B cell (primary cell): Measurements from ENCODE around the gene MARCHF3. TPM values are rescaled to one million over a fixed set of nuclear protein-coding genes. Genes with fewer than 3 reads are reported as not detected.

ENCODE experiments used
- ATAC-seq: fragments of 200-7000 bp; cut with Tn5 transposase; one replicate; pipeline ENCODE4 v1.10.0; 2021; ENCODE audit warnings: low read depth, mild to moderate bottlenecking, moderate number of reproducible peaks, moderate library complexity
- CTCF ChIA-PET: fragments of 350-600 bp; sonication (Branson Sonifier 250); formaldehyde crosslinking; loops from one replicate; lab custom pipeline; 2021; ENCODE audit warnings: antibody characterized with exemption, inconsistent platforms; lab: Charles Lee
- POLR2A ChIA-PET: fragments of 350-600 bp; sonication (Branson Sonifier 250); formaldehyde crosslinking; loops from one replicate; lab custom pipeline; 2021; ENCODE audit warnings: antibody characterized with exemption; lab: Charles Lee
- DNase-seq: peaks from one replicate; pipeline ENCODE4 v3.0.0; 2013
- H2AFZ ChIP-seq: 2 replicates; pipeline ENCODE4 v1.6.1; 2012; ENCODE audit warnings: mild to moderate bottlenecking, low read depth, low read length; ENCODE audit not compliant: insufficient read depth, poor library complexity, severe bottlenecking
- H3K27ac ChIP-seq, 2 donors: 1 replicate in 1 of 2; 2 replicates in 1 of 2; pipeline ENCODE4 v1.5.1; 2012 to 2013; ENCODE audit warnings: low read length in 2 of 2, mild to moderate bottlenecking in 2 of 2, moderate library complexity in 1 of 2
- H3K27me3 ChIP-seq, 4 experiments: fragments of 200-600 bp in 1 of 4; sonication (generic) in 1 of 4; replicated peaks in 1 of 4; 1 replicate in 2 of 4; 2 replicates in 2 of 4; pipeline versions ENCODE4 v1.6.1 to v1.7.0; 2013 to 2016; ENCODE audit warnings: low read length in 3 of 4, mild to moderate bottlenecking in 2 of 4, mixed read lengths in 1 of 4, moderate library complexity in 1 of 4; ENCODE audit not compliant: insufficient read depth in 4 of 4, control insufficient read depth in 3 of 4; ENCODE audit errors: control extremely low read depth in 1 of 4
- H3K36me3 ChIP-seq, 2 experiments: replicated peaks in 1 of 2; 1 replicate in 1 of 2; 2 replicates in 1 of 2; pipeline versions ENCODE4 v1.6.1 to v1.7.1; 2013; ENCODE audit warnings: low read length in 1 of 2; ENCODE audit not compliant: insufficient read depth in 2 of 2, control insufficient read depth in 1 of 2; ENCODE audit errors: control extremely low read depth in 1 of 2, extremely low read depth in 1 of 2
- H3K4me1 ChIP-seq, 2 donors: fragments of 200-600 bp in 1 of 2; sonication (generic) in 1 of 2; 1 replicate in 1 of 2; 2 replicates in 1 of 2; pipeline versions ENCODE4 v1.5.1 to v1.6.1; 2013 to 2017; ENCODE audit warnings: low read length in 2 of 2; ENCODE audit not compliant: control insufficient read depth in 2 of 2, insufficient read depth in 2 of 2
- H3K4me2 ChIP-seq: replicated peaks from 2 replicates; pipeline ENCODE3; 2012; ENCODE audit warnings: mild to moderate bottlenecking, low read depth, low read length; ENCODE audit not compliant: poor library complexity, severe bottlenecking
- H3K4me3 ChIP-seq, 5 experiments: fragments of 200-600 bp in 1 of 5; sonication (generic) in 1 of 5; 1 replicate in 3 of 5; 2 replicates in 2 of 5; pipeline versions ENCODE4 v1.5.1 to v1.7.0; 2011 to 2016; ENCODE audit warnings: low read length in 4 of 5, mild to moderate bottlenecking in 4 of 5, low read depth in 2 of 5, control low read depth in 1 of 5, moderate library complexity in 1 of 5; ENCODE audit not compliant: insufficient read depth in 1 of 5; ENCODE audit errors: control extremely low read depth in 1 of 5, extremely low read depth in 1 of 5
- H3K79me2 ChIP-seq: fragments of 200-600 bp; sonication (generic); one replicate; pipeline ENCODE4 v1.6.0; 2016; ENCODE audit warnings: low read length; ENCODE audit not compliant: control insufficient read depth, insufficient read depth
- H3K9ac ChIP-seq: fragments of 200-600 bp; sonication (generic); 2 replicates; pipeline ENCODE4 v1.6.1; 2017; ENCODE audit warnings: mild to moderate bottlenecking, low read length, moderate library complexity
- H3K9me3 ChIP-seq, 3 donors: one replicate each; pipeline versions ENCODE4 v1.6.1 to v1.7.1; 2013; ENCODE audit warnings: low read length in 2 of 3; ENCODE audit not compliant: control insufficient read depth in 2 of 3, insufficient read depth in 1 of 3; ENCODE audit errors: control extremely low read depth in 1 of 3
- H4K20me1 ChIP-seq: 2 replicates; pipeline ENCODE4 v1.6.0; 2012; ENCODE audit warnings: mild to moderate bottlenecking, low read length; ENCODE audit not compliant: insufficient read depth, control insufficient read depth, poor library complexity, severe bottlenecking
- H3K27ac Mint-ChIP-seq: one replicate; pipeline ENCODE4 v1.8.0; 2021; ENCODE audit warnings: mixed read lengths
- H3K27me3 Mint-ChIP-seq: one replicate; pipeline ENCODE4 v1.8.0; 2021; ENCODE audit warnings: mixed read lengths
- H3K4me1 Mint-ChIP-seq: one replicate; pipeline ENCODE4 v1.8.0; 2021; ENCODE audit warnings: mixed read lengths
- H3K4me3 Mint-ChIP-seq: one replicate; pipeline ENCODE4 v1.8.0; 2021; ENCODE audit warnings: mixed read lengths
- H3K9me3 Mint-ChIP-seq: one replicate; pipeline ENCODE4 v1.8.0; 2022; ENCODE audit warnings: mixed read lengths; ENCODE audit not compliant: insufficient read depth
- EZH2 ChIP-seq: IDR thresholded peaks from 2 replicates; pipeline ENCODE4 v1.6.1; 2012; ENCODE audit warnings: borderline replicate concordance, low read depth, mild to moderate bottlenecking, moderate library complexity, low read length; ENCODE audit not compliant: insufficient read depth, poor library complexity, severe bottlenecking
- WGBS: methylation state at CpG from one replicate; pipeline ENCODE4 v1.1.5; 2013; ENCODE audit warnings: missing lambda C conversion rate; ENCODE audit not compliant: insufficient coverage; 5-methylcytosine and 5-hydroxymethylcytosine counted together
- intact Hi-C: fragments of 100-400 bp; cut with micrococcal nuclease; formaldehyde crosslinking; loops from one replicate; pipeline ENCODE4 v1.10.0; 2022
- polyA plus RNA-seq: library from polyadenylated mRNA; depleted of rRNA; stranded (reverse); fragments of >200 nt; gene quantifications from 2 replicates; pipeline ENCODE4 v1.2.3, GENCODE V29; 2012
- total RNA-seq, 2 donors: library from RNA; stranded (reverse); fragments of 120-200 nt in 1 of 2; gene quantifications; 1 replicate in 1 of 2; 2 replicates in 1 of 2; pipeline versions ENCODE4 v1.2.3 to v1.2.4, GENCODE V29; 2013 to 2022
- TF ChIP-seq, protein P1 (sequence below): fragments of 200-600 bp; IDR thresholded peaks from one replicate; pipeline ENCODE4 v1.8.0; 2022; ENCODE audit warnings: antibody characterized with exemption, mild to moderate bottlenecking

Gene MARCHF3
- total and polyA plus RNA-seq, 2 donors (not counting 1 experiment from before 2014, with no cell fraction given) = 31.6 to 35.0 TPM

DNA sequence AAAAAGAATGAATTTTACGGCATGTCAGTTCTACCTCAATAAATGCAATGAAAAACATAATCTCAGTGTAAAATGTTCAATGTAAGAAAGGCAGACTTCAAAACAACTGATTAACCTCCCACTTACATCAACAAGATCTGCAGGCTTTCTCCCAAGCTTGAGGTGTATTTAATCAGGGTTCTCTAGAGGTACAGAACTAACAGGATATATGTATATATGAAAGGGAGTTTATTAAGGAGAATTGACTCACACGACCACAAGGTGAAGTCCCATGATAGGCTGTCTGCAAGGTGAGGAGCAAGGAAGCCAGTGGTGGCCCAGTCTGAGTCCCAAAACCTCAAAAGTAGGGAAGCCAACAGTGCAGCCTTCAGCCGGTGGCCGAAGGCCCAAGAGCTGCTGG is 35.9 kb downstream of the MARCHF3 start:
- no peak overlapping the region for H3K9ac ChIP-seq
- H3K27ac ChIP-seq = no peak overlapping the region
- H3K27ac Mint-ChIP-seq = peak overlapping the region; percentile 4
- H3K27me3 Mint-ChIP-seq = no peaks in the 10 kb centered on the region
- H3K4me1 Mint-ChIP-seq = peaks cover 82% of the 10 kb centered on the region
- H3K4me3 ChIP-seq = no peak overlapping the region
- ChIA-PET POLR2A (interaction anchor here (1.8 kb wide), 1 partner anchor 35 kb away, joined by 4 read pairs; no protein-coding TSS in a partner anchor), CTCF (no interaction called here)
- no peak for ATAC-seq
- peaks cover 2% of the 10 kb centered on the region for H3K9me3 Mint-ChIP-seq
- H3K4me1 ChIP-seq = peaks cover 56 to 63% of the 10 kb centered on the region in 2 donors
- H3K9me3 ChIP-seq = peaks cover 0 to 5% (median 0%) of the 10 kb centered on the region in 3 donors
- H3K27me3 ChIP-seq = no peaks in the 10 kb centered on the region
- no peak overlapping the region for H2AFZ ChIP-seq
- H3K36me3 ChIP-seq = peaks cover 0 to 6% of the 10 kb centered on the region in 2 experiments
- no peak overlapping the region for H3K4me2 ChIP-seq
- intact Hi-C loops = no loop called here
- TF ChIP-seq, protein P1, sequence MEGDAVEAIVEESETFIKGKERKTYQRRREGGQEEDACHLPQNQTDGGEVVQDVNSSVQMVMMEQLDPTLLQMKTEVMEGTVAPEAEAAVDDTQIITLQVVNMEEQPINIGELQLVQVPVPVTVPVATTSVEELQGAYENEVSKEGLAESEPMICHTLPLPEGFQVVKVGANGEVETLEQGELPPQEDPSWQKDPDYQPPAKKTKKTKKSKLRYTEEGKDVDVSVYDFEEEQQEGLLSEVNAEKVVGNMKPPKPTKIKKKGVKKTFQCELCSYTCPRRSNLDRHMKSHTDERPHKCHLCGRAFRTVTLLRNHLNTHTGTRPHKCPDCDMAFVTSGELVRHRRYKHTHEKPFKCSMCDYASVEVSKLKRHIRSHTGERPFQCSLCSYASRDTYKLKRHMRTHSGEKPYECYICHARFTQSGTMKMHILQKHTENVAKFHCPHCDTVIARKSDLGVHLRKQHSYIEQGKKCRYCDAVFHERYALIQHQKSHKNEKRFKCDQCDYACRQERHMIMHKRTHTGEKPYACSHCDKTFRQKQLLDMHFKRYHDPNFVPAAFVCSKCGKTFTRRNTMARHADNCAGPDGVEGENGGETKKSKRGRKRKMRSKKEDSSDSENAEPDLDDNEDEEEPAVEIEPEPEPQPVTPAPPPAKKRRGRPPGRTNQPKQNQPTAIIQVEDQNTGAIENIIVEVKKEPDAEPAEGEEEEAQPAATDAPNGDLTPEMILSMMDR = no peak
- TF ChIP-seq EZH2 = no peak
- H3K79me2 ChIP-seq = peaks cover 84% of the 10 kb centered on the region
- DNase-seq = no peak
- WGBS = 100% methylated on average over 2 of the region's 4 CpGs
- no peaks in the 10 kb centered on the region for H4K20me1 ChIP-seq
- H3K4me3 Mint-ChIP-seq = no peak overlapping the region

DNA sequence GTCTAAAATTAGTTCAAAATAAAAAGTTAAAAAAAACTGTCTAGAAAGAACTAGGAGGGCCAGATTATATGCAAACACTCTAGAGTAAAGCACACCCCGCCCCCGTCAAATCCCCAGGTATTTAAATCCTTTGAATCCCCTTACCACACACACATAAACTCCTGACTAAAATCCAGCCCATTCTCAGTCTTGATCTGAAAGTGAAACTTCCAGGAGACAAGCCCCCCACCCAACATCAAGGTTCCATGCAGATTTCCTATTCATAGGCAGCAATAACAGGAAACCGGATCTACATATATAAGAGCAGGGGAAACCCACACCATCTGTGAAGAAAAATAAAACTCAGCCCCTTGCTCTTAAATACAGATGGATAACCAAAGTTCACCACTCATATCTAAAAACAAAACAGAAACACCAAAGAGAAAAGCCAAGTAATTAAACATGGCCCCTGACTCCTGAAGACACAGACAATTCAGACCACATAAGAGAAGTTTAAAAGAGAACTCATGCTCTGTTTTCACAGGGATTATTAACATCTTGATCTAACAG is 42.3 kb downstream of the MARCHF3 start:
- H3K4me1 Mint-ChIP-seq = peaks cover 80% of the 10 kb centered on the region
- Histone ChIP-seq H3K36me3 (no peaks in the 10 kb centered on the region), H2AFZ (peak overlapping the region; percentile 30), H3K79me2 (peaks cover 69% of the 10 kb centered on the region), H3K27ac (peak overlapping the region; percentile 91 to 94), H3K4me3 (peak overlapping the region; percentile 27 to 52 (median 42)), H3K9me3 (peaks cover 0 to 5% (median 0%) of the 10 kb centered on the region in 3 donors), H3K4me2 (peak overlapping the region; percentile 62), H3K9ac (peak overlapping the region; percentile 42), H3K27me3 (no peaks in the 10 kb centered on the region), H4K20me1 (no peaks in the 10 kb centered on the region), H3K4me1 (peaks cover 71% of the 10 kb centered on the region in 2 donors)
- intact Hi-C loops = loop anchor here (1.0 to 5.0 kb wide), 5 partner anchors 16 to 1095 kb away; partner anchors contain the start of genes C5orf63, LMNB1, MARCHF3 and SLC12A2
- WGBS = 0% methylated on average over 3 of the region's 3 CpGs
- ATAC-seq (peak; percentile 87), DNase-seq (peak; percentile 85)
- CTCF ChIA-PET = interaction anchor here (1.1 kb wide), 1 partner anchor 11 kb away, joined by 3 read pairs; no protein-coding TSS in a partner anchor
- POLR2A ChIA-PET = interaction anchor here (0.6 kb wide), 1 partner anchor 50 kb away, joined by 6 read pairs; no protein-coding TSS in a partner anchor
- H3K4me3 Mint-ChIP-seq = peak overlapping the region; percentile 88
- H3K9me3 Mint-ChIP-seq = peaks cover 2% of the 10 kb centered on the region
- no peaks in the 10 kb centered on the region for H3K27me3 Mint-ChIP-seq
- no peak for TF ChIP-seq EZH2
- TF ChIP-seq, protein P1 = no peak
- peak overlapping the region; percentile 97 for H3K27ac Mint-ChIP-seq
